HEK293 (cell line): ENCODE data around the gene LAMP5.

ENCODE experiments used
- CTCF ChIA-PET: fragments of 350-600 bp; formaldehyde crosslinking; extraction: SDS; loops from one replicate; lab custom pipeline; 2021; ENCODE audit warnings: antibody characterized with exemption; lab: Yijun Ruan, JAX
- POLR2A ChIA-PET: fragments of 300-600 bp; formaldehyde crosslinking; extraction: SDS; loops from one replicate; lab custom pipeline; 2020; ENCODE audit warnings: antibody characterized with exemption, inconsistent platforms; lab: Yijun Ruan, JAX
- H3K27ac ChIP-seq: fragments of 200-500 bp; sonication (Bioruptor generic); 2 replicates; pipeline ENCODE4 v1.5.1; 2014; ENCODE audit warnings: low read depth, low read length, control low read depth, inconsistent platforms; ENCODE audit errors: extremely low read depth
- H3K36me3 ChIP-seq, 2 experiments: fragments of 200-500 bp in 1 of 2; sonication (Bioruptor generic) in 1 of 2; 1 replicate in 1 of 2; 2 replicates in 1 of 2; pipeline ENCODE4 v1.5.1; 2014 to 2017; ENCODE audit warnings: inconsistent platforms in 2 of 2, low read length in 2 of 2; ENCODE audit not compliant: control insufficient read depth in 2 of 2, insufficient read depth in 1 of 2
- H3K4me1 ChIP-seq: fragments of 200-500 bp; sonication (Bioruptor generic); 2 replicates; pipeline ENCODE4 v1.5.1; 2014; ENCODE audit warnings: mild to moderate bottlenecking, low read length, inconsistent platforms; ENCODE audit not compliant: control insufficient read depth, insufficient read depth
- H3K4me3 ChIP-seq: 2 replicates; pipeline ENCODE4 v1.5.1; 2011; ENCODE audit warnings: low read depth, mild to moderate bottlenecking, control low read depth, low read length, moderate library complexity
- H3K9me3 ChIP-seq: fragments of 200-500 bp; sonication (Bioruptor generic); 2 replicates; pipeline ENCODE4 v1.5.1; 2014; ENCODE audit warnings: low read depth, low read length, inconsistent platforms; ENCODE audit not compliant: control insufficient read depth, insufficient read depth
- ATF2 ChIP-seq: fragments of 450-650 bp; formaldehyde crosslinking; IDR thresholded peaks from 2 replicates; pipeline ENCODE4 v1.5.1; 2016; ENCODE audit warnings: missing biosample characterization, missing genetic modification characterization, low read depth
- ELK4 ChIP-seq: IDR thresholded peaks from 2 replicates; pipeline ENCODE4 v1.6.1; 2011; ENCODE audit warnings: mild to moderate bottlenecking, low read depth, low read length, borderline replicate concordance
- GLI4 ChIP-seq: fragments of 450-650 bp; formaldehyde crosslinking; IDR thresholded peaks from 2 replicates; pipeline ENCODE4 v1.5.1; 2016; ENCODE audit warnings: missing biosample characterization, missing genetic modification characterization
- HOXC10 ChIP-seq: sonication (generic); formaldehyde crosslinking; IDR thresholded peaks from 2 replicates; pipeline ENCODE4 v1.8.1; 2023; ENCODE audit warnings: mild to moderate bottlenecking, missing genetic modification reagents
- KLF16 ChIP-seq: fragments of 450-650 bp; formaldehyde crosslinking; IDR thresholded peaks from 2 replicates; pipeline ENCODE4 v1.5.1; 2017; ENCODE audit warnings: missing biosample characterization, missing genetic modification characterization
- PRDM1 ChIP-seq: fragments of 450-650 bp; formaldehyde crosslinking; IDR thresholded peaks from 2 replicates; pipeline ENCODE4; 2016; ENCODE audit warnings: missing biosample characterization, missing genetic modification characterization
- SALL2 ChIP-seq: fragments of 450-650 bp; formaldehyde crosslinking; IDR thresholded peaks from 2 replicates; pipeline ENCODE4 v1.5.0; 2017; ENCODE audit warnings: missing biosample characterization, mild to moderate bottlenecking, missing genetic modification characterization, borderline replicate concordance
- WT1 ChIP-seq: fragments of 450-650 bp; formaldehyde crosslinking; IDR thresholded peaks from 2 replicates; pipeline ENCODE4 v1.5.1; 2016; ENCODE audit warnings: missing biosample characterization, missing genetic modification characterization
- ZEB2 ChIP-seq: fragments of 450-650 bp; formaldehyde crosslinking; IDR thresholded peaks from 2 replicates; pipeline ENCODE4 v1.5.1; 2016; ENCODE audit warnings: missing biosample characterization, missing genetic modification characterization
- ZNF138 ChIP-seq: fragments of 450-650 bp; formaldehyde crosslinking; IDR thresholded peaks from 2 replicates; pipeline ENCODE4 v1.5.1; 2016; ENCODE audit warnings: missing biosample characterization, missing genetic modification characterization, borderline replicate concordance
- ZNF155 ChIP-seq: fragments of 450-650 bp; formaldehyde crosslinking; IDR thresholded peaks from 2 replicates; pipeline ENCODE4 v1.5.1; 2016; ENCODE audit warnings: missing biosample characterization, missing genetic modification characterization
- ZNF2 ChIP-seq: fragments of 450-650 bp; formaldehyde crosslinking; IDR thresholded peaks from 2 replicates; pipeline ENCODE4 v1.5.1; 2016; ENCODE audit warnings: missing biosample characterization, missing genetic modification characterization
- ZNF366 ChIP-seq: fragments of 450-650 bp; formaldehyde crosslinking; conservative IDR thresholded peaks from 2 replicates; pipeline ENCODE4 v1.5.1; 2016; ENCODE audit warnings: missing biosample characterization, missing genetic modification characterization
- ZNF37A ChIP-seq: fragments of 450-650 bp; IDR thresholded peaks from 2 replicates; pipeline ENCODE4 v1.5.1; 2018; ENCODE audit warnings: missing biosample characterization, missing genetic modification characterization
- ZNF391 ChIP-seq: fragments of 450-650 bp; formaldehyde crosslinking; IDR thresholded peaks from 2 replicates; pipeline ENCODE4 v1.5.1; 2016; ENCODE audit warnings: low read depth, missing biosample characterization, missing genetic modification characterization, borderline replicate concordance
- ZNF394 ChIP-seq: fragments of 450-650 bp; formaldehyde crosslinking; IDR thresholded peaks from 2 replicates; pipeline ENCODE4 v1.5.1; 2016; ENCODE audit warnings: missing biosample characterization, missing genetic modification characterization, mild to moderate bottlenecking, moderate library complexity, borderline replicate concordance
- ZNF433 ChIP-seq: fragments of 450-650 bp; formaldehyde crosslinking; IDR thresholded peaks from 2 replicates; pipeline ENCODE4 v1.5.1; 2016; ENCODE audit warnings: missing biosample characterization, missing genetic modification characterization, low read depth
- ZNF510 ChIP-seq: fragments of 450-650 bp; formaldehyde crosslinking; IDR thresholded peaks from 2 replicates; pipeline ENCODE4 v1.5.1; 2018; ENCODE audit warnings: mild to moderate bottlenecking, missing genetic modification characterization, missing biosample characterization; ENCODE audit not compliant: insufficient replicate concordance
- ZNF518A ChIP-seq: fragments of 450-650 bp; formaldehyde crosslinking; conservative IDR thresholded peaks from 2 replicates; pipeline ENCODE4 v1.5.1; 2016; ENCODE audit warnings: low read depth, missing biosample characterization, missing genetic modification characterization
- ZNF561 ChIP-seq: fragments of 450-650 bp; IDR thresholded peaks from 2 replicates; pipeline ENCODE4 v1.5.1; 2018; ENCODE audit warnings: missing biosample characterization, missing genetic modification characterization, borderline replicate concordance
- ZNF626 ChIP-seq: fragments of 450-650 bp; sonication (Bioruptor Pico); formaldehyde crosslinking; IDR thresholded peaks from 2 replicates; pipeline ENCODE4 v1.5.1; 2018; ENCODE audit warnings: missing biosample characterization, missing genetic modification characterization, inconsistent platforms
- ZNF777 ChIP-seq: fragments of 450-650 bp; formaldehyde crosslinking; IDR thresholded peaks from 2 replicates; pipeline ENCODE4 v1.5.1; 2017; ENCODE audit warnings: missing biosample characterization, missing genetic modification characterization, borderline replicate concordance
- TF ChIP-seq, protein P1 (sequence below): fragments of 450-650 bp; formaldehyde crosslinking; IDR thresholded peaks from 2 replicates; pipeline ENCODE4 v1.5.1; 2016; ENCODE audit warnings: missing biosample characterization, missing genetic modification characterization
- TF ChIP-seq, protein P2 (sequence below): fragments of 450-650 bp; formaldehyde crosslinking; IDR thresholded peaks from 2 replicates; pipeline ENCODE4 v1.5.1; 2016; ENCODE audit warnings: missing biosample characterization, missing genetic modification characterization

Gene LAMP5

DNA sequence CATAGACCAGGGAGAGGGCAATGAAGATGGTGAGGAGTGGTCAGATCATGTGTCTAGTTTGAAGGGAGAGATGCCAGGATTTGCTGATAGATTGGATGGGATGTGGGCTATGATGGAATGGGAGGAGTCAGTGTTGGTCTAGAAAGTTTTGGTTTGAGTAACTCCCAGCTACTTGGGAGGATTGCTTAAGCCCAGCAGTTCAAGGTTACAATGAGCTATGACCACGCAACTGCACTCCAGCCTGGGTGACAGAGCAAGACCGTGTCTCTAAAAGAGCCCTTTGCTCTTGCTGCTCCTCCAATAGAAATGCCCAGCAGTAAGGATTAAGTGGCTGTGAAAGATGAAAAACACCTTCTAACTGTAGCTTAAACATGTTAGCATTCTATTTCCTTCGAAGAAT is 18.2 kb upstream of the LAMP5 start (continued):
- TF ChIP-seq, protein P1, sequence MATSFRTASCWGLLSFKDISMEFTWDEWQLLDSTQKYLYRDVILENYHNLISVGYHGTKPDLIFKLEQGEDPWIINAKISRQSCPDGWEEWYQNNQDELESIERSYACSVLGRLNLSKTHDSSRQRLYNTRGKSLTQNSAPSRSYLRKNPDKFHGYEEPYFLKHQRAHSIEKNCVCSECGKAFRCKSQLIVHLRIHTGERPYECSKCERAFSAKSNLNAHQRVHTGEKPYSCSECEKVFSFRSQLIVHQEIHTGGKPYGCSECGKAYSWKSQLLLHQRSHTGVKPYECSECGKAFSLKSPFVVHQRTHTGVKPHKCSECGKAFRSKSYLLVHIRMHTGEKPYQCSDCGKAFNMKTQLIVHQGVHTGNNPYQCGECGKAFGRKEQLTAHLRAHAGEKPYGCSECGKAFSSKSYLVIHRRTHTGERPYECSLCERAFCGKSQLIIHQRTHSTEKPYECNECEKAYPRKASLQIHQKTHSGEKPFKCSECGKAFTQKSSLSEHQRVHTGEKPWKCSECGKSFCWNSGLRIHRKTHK = no peak
- TF ChIP-seq ZNF394 (tag by site-specific recombination) (no peak), HOXC10 (CRISPR knock-in tag) (no peak)

- Histone ChIP-seq H3K4me1 (no peaks in the 10 kb centered on the region), H3K36me3 (no peaks in the 10 kb centered on the region), H3K4me3 (no peak overlapping the region), H3K27ac (no peak overlapping the region), H3K9me3 (no peaks in the 10 kb centered on the region)
- CTCF ChIA-PET = interaction anchor here (0.5 kb wide), 1 partner anchor 421 kb away, joined by 3 read pairs; no protein-coding TSS in a partner anchor
- POLR2A ChIA-PET = no interaction called here
- TF ChIP-seq ZNF777 (tag by site-specific recombination) (no peak), ZNF2 (tag by site-specific recombination) (no peak), ZNF433 (no peak), ZNF37A (tag by site-specific recombination) (no peak), WT1 (tag by site-specific recombination) (no peak), ATF2 (tag by site-specific recombination) (no peak), PRDM1 (tag by site-specific recombination) (no peak), SALL2 (no peak), ZNF626 (tag by site-specific recombination) (no peak), ZNF366 (tag by site-specific recombination) (no peak), ZNF138 (tag by site-specific recombination) (no peak), ZNF510 (tag by site-specific recombination) (no peak), KLF16 (tag by site-specific recombination) (no peak), GLI4 (no peak)
- TF ChIP-seq, protein P2, sequence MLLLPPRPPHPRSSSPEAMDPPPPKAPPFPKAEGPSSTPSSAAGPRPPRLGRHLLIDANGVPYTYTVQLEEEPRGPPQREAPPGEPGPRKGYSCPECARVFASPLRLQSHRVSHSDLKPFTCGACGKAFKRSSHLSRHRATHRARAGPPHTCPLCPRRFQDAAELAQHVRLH = no peak
Observed at GRCh38 chr20:9498322-9498721, 16.1 kb upstream of the LAMP5 start.

DNA sequence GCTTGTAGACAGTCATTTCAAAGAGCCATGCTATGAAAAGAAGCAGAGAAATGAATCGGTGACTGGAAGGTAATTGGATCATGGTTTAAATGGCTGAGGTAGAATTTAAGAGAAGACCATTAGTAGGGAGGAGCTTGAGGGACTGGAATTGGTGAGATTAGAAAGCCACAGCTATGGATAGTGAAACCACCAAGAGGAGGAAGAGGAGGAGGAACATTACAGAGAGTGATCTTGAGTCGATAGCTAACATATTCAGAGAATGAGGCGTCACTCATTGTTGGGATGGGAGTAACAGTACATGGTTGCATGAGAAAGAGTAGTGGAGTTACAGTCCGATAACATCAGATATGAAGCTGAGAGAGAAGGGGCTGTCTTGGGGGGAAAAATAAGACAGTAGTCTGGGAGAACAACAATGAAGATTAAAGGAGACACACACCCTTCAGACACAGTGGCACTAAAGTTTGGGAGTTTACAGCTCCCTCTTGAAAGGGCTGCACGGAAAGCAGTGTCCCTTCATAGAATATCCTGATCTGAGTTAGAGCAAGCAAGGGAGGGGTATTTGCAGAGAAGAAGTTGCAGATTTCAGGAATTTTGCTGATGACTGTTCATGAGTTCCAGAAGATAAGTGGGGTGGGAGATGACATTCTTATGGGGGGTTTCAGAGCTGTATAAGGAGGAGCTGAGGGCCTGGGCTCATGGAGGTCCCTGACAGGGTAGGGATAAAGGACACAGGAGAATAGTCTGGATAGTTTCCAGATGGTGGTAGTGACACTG is 15.1 kb upstream of the LAMP5 start:
- ChIA-PET POLR2A (no interaction called here), CTCF (interaction anchor here (0.6 to 0.9 kb wide), 2 partner anchors 28 to 92 kb away, joined by 3 to 4 read pairs; no protein-coding TSS in a partner anchor)
- Histone ChIP-seq H3K27ac (no peak overlapping the region), H3K4me1 (no peaks in the 10 kb centered on the region), H3K9me3 (no peaks in the 10 kb centered on the region), H3K4me3 (no peak overlapping the region), H3K36me3 (no peaks in the 10 kb centered on the region)
- no peak for TF ChIP-seq ZNF518A (tag by site-specific recombination)
- TF ChIP-seq ZNF561 = no peak
- TF ChIP-seq ELK4 = no peak
- no peak for TF ChIP-seq ZNF155
- no peak for TF ChIP-seq ZNF37A (tag by site-specific recombination)
- TF ChIP-seq ZEB2 = no peak
- TF ChIP-seq ZNF391 (tag by site-specific recombination) = no peak
- no peak for TF ChIP-seq ZNF138 (tag by site-specific recombination)
- no peak for TF ChIP-seq ZNF366 (tag by site-specific recombination)
